Skeletal muscle satellite cell (primary cell): ENCODE measurements around the gene FLCN. TPM values are rescaled to one million over a fixed set of nuclear protein-coding genes. Genes with fewer than 3 reads are reported as not detected.

Experiments
- H3K27me3 ChIP-seq: 2 replicates; pipeline ENCODE4 v1.7.0; 2013; ENCODE audit warnings: low read length; ENCODE audit not compliant: control insufficient read depth, insufficient read depth
- H3K36me3 ChIP-seq: 2 replicates; pipeline ENCODE4 v1.7.0; 2013; ENCODE audit warnings: mild to moderate bottlenecking, control low read depth, low read length; ENCODE audit not compliant: insufficient read depth
- H3K4me1 ChIP-seq: 2 replicates; pipeline ENCODE4 v1.7.0; 2013; ENCODE audit warnings: low read length; ENCODE audit not compliant: control insufficient read depth, insufficient read depth
- H3K4me2 ChIP-seq: 2 replicates; pipeline ENCODE4 v1.7.0; 2013; ENCODE audit warnings: mild to moderate bottlenecking, low read length
- H3K4me3 ChIP-seq: 2 replicates; pipeline ENCODE4 v1.7.0; 2013; ENCODE audit warnings: low read length
- H3K9ac ChIP-seq: 2 replicates; pipeline ENCODE4 v1.7.0; 2013; ENCODE audit warnings: mild to moderate bottlenecking, low read depth, low read length, moderate library complexity
- H3K9me3 ChIP-seq: replicated peaks from 2 replicates; pipeline ENCODE4 v1.7.0; 2013; ENCODE audit warnings: mild to moderate bottlenecking, control low read depth, low read length
- small RNA-seq: library from RNA; depleted of rRNA; stranded (forward); fragments of <200 nt; gene quantifications from one replicate; pipeline ENCODE3, GENCODE V24; 2012

The FLCN gene

GRCh38 chr17:17169396-17169795 lies 67.6 kb downstream of the FLCN start:
- H3K27me3 ChIP-seq, result no peaks in the 10 kb centered on the region
- H3K4me2 ChIP-seq, result no peak overlapping the region
- H3K4me3 ChIP-seq, result no peak overlapping the region
- H3K9me3 ChIP-seq, result no peaks in the 10 kb centered on the region
- peaks cover 96% of the 10 kb centered on the region for H3K36me3 ChIP-seq
- no peak overlapping the region for H3K9ac ChIP-seq
- no peaks in the 10 kb centered on the region for H3K4me1 ChIP-seq

- no peak overlapping the region for H3K9ac ChIP-seq
- no peaks in the 10 kb centered on the region for H3K27me3 ChIP-seq
- no peak overlapping the region for H3K4me3 ChIP-seq
- peaks cover 96% of the 10 kb centered on the region for H3K36me3 ChIP-seq
- H3K4me2 ChIP-seq, result no peak overlapping the region
- H3K9me3 ChIP-seq, result no peaks in the 10 kb centered on the region
- no peaks in the 10 kb centered on the region for H3K4me1 ChIP-seq
Observed at GRCh38 chr17:17168401-17168800, 68.6 kb downstream of the FLCN start.

GRCh38 chr17:17167986-17168385 lies 69.0 kb downstream of the FLCN start:
- Histone ChIP-seq H3K4me3 (no peak overlapping the region), H3K9me3 (no peaks in the 10 kb centered on the region), H3K36me3 (peaks cover 96% of the 10 kb centered on the region), H3K4me1 (no peaks in the 10 kb centered on the region), H3K27me3 (no peaks in the 10 kb centered on the region), H3K4me2 (no peak overlapping the region), H3K9ac (no peak overlapping the region)

- Histone ChIP-seq H3K27me3 (no peaks in the 10 kb centered on the region), H3K36me3 (peaks cover 96% of the 10 kb centered on the region), H3K4me2 (no peak overlapping the region), H3K9me3 (no peaks in the 10 kb centered on the region), H3K4me3 (no peak overlapping the region), H3K9ac (no peak overlapping the region), H3K4me1 (no peaks in the 10 kb centered on the region)
Observed at GRCh38 chr17:17167356-17167755, 69.6 kb downstream of the FLCN start.

- Histone ChIP-seq H3K4me2 (no peak overlapping the region), H3K4me3 (no peak overlapping the region), H3K9me3 (no peaks in the 10 kb centered on the region), H3K9ac (no peak overlapping the region), H3K36me3 (peaks cover 96% of the 10 kb centered on the region), H3K4me1 (no peaks in the 10 kb centered on the region), H3K27me3 (no peaks in the 10 kb centered on the region)
Observed at GRCh38 chr17:17166446-17166845, 70.5 kb downstream of the FLCN start.

- H3K4me2 ChIP-seq, result no peak overlapping the region
Observed at GRCh38 chr17:17165666-17166308, 71.2 kb downstream of the FLCN start.

GRCh38 chr17:17164676-17165075 lies 72.3 kb downstream of the FLCN start:
- Histone ChIP-seq H3K9me3 (no peaks in the 10 kb centered on the region), H3K36me3 (peaks cover 99% of the 10 kb centered on the region), H3K27me3 (no peaks in the 10 kb centered on the region), H3K4me3 (no peak overlapping the region), H3K4me2 (no peak overlapping the region), H3K4me1 (no peaks in the 10 kb centered on the region), H3K9ac (no peak overlapping the region)

More at GRCh38 chr17:17165666-17166308, 71.2 kb downstream of the FLCN start:
- Histone ChIP-seq H3K9me3 (no peaks in the 10 kb centered on the region), H3K9ac (no peak overlapping the region), H3K4me1 (no peaks in the 10 kb centered on the region), H3K36me3 (peaks cover 96% of the 10 kb centered on the region), H3K27me3 (no peaks in the 10 kb centered on the region), H3K4me3 (no peak overlapping the region)

- H3K4me3 ChIP-seq, result no peak overlapping the region
- H3K36me3 ChIP-seq, result peaks cover 99% of the 10 kb centered on the region
- no peak overlapping the region for H3K9ac ChIP-seq
Observed at GRCh38 chr17:17164156-17164555, 72.8 kb downstream of the FLCN start.

More at GRCh38 chr17:17164156-17164555, 72.8 kb downstream of the FLCN start:
- no peaks in the 10 kb centered on the region for H3K27me3 ChIP-seq
- H3K4me1 ChIP-seq, result no peaks in the 10 kb centered on the region
- H3K4me2 ChIP-seq, result no peak overlapping the region
- no peaks in the 10 kb centered on the region for H3K9me3 ChIP-seq

Small RNA genes within 50 kb of the gene (small RNA-seq; reads per million reads assigned to genes)
- not detected for gene RNU6-767P
